A549 (cell line): Measurements from ENCODE around the gene NPAS1. TPM values are rescaled to one million over a fixed set of nuclear protein-coding genes. Genes with fewer than 3 reads are reported as not detected.

ENCODE experiments used
- ATAC-seq, 2 experiments: fragments of 200-7000 bp in 1 of 2; fragments of >200 bp in 1 of 2; cut with Nextera tagmentation in 1 of 2; cut with Tn5 transposase in 1 of 2; 3 replicates each; pipeline versions ENCODE4 v1.8.0 to v1.9.1; 2018 to 2020; ENCODE audit warnings: mild to moderate bottlenecking in 1 of 2, moderate library complexity in 1 of 2
- CTCF ChIA-PET: fragments of 300-600 bp; sonication (Branson Sonifier 250); formaldehyde crosslinking; extraction: SDS; loops from one replicate; lab custom pipeline; 2021; ENCODE audit warnings: antibody characterized with exemption, inconsistent platforms; lab: Yijun Ruan, JAX
- POLR2A ChIA-PET: fragments of 350-600 bp; formaldehyde crosslinking; extraction: SDS; loops from one replicate; lab custom pipeline; 2021; ENCODE audit warnings: antibody characterized with exemption, inconsistent platforms; lab: Yijun Ruan, JAX
- DNase-seq, 2 experiments: peaks; one replicate each; pipeline versions ENCODE4 v3.0.0 to v3.0.0-alpha.2; 2011 to 2016; ENCODE audit warnings: low read depth in 1 of 2, low spot score in 1 of 2
- FAIRE-seq: peaks from 2 replicates; lab custom pipeline; 2011; peaks lifted over from hg19 to GRCh38; lab: Jason Lieb, UNC
- H3K27ac ChIP-seq, 2 experiments: fragments of >200 bp; sonication (Bioruptor Twin); formaldehyde crosslinking; 3 replicates each; pipeline ENCODE4 v1.5.1; 2016 to 2017
- H3K4me1 ChIP-seq: fragments of >200 bp; sonication (Bioruptor Twin); formaldehyde crosslinking; 3 replicates; pipeline ENCODE4 v1.6.1; 2016
- H3K4me2 ChIP-seq: fragments of >200 bp; sonication (Bioruptor Twin); formaldehyde crosslinking; 3 replicates; pipeline ENCODE4 v1.6.1; 2016
- H3K4me3 ChIP-seq: fragments of >200 bp; sonication (Bioruptor Twin); formaldehyde crosslinking; 3 replicates; pipeline ENCODE4 v1.5.1; 2016
- H3K9me3 ChIP-seq: fragments of >200 bp; sonication (Bioruptor Twin); formaldehyde crosslinking; 3 replicates; pipeline ENCODE4 v1.6.1; 2016
- BHLHE40 ChIP-seq: IDR thresholded peaks from 2 replicates; pipeline ENCODE4 v1.6.1; 2012; ENCODE audit warnings: low read depth, low read length, inconsistent platforms
- CBX2 ChIP-seq: fragments of 200-600 bp; sonication (generic); IDR thresholded peaks from 2 replicates; pipeline ENCODE4 v1.6.1; 2016; ENCODE audit warnings: low read depth, mild to moderate bottlenecking, borderline replicate concordance
- CEBPB ChIP-seq, 2 experiments: fragments of >200 bp in 1 of 2; sonication (Bioruptor Twin) in 1 of 2; formaldehyde crosslinking in 1 of 2; IDR thresholded peaks; 2 replicates each; pipeline ENCODE4 v1.6.1; 2012 to 2016
- CHD2 ChIP-seq: fragments of 150-350 bp; IDR thresholded peaks from 2 replicates; pipeline ENCODE4 v1.6.1; 2014; ENCODE audit warnings: low read length; ENCODE audit not compliant: partially characterized antibody
- EHF ChIP-seq: fragments of 250-450 bp; sonication (Bioruptor Pico); IDR thresholded peaks from 2 replicates; pipeline ENCODE4 v1.5.0; 2020; ENCODE audit warnings: mild to moderate bottlenecking
- EHMT2 ChIP-seq: fragments of 200-600 bp; sonication (generic); IDR thresholded peaks from 2 replicates; pipeline ENCODE4 v1.6.1; 2016; ENCODE audit warnings: antibody characterized with exemption, low read depth, mild to moderate bottlenecking, moderate library complexity
- EP300 ChIP-seq, 2 experiments: fragments of >200 bp; sonication (Bioruptor Twin); formaldehyde crosslinking; IDR thresholded peaks; 2 replicates in 1 of 2; 3 replicates in 1 of 2; pipeline ENCODE4 v1.6.1; 2016 to 2017
- GATA3 ChIP-seq: IDR thresholded peaks from 2 replicates; pipeline ENCODE4 v1.6.1; 2012; ENCODE audit warnings: borderline replicate concordance
- HDAC2 ChIP-seq: fragments of 200-600 bp; sonication (generic); IDR thresholded peaks from 2 replicates; pipeline ENCODE4 v1.6.1; 2016
- HOXA7 ChIP-seq: fragments of 250-450 bp; sonication (Bioruptor Pico); IDR thresholded peaks from 2 replicates; pipeline ENCODE4 v1.5.0; 2020; ENCODE audit warnings: mild to moderate bottlenecking, moderate library complexity
- JUNB ChIP-seq: fragments of >200 bp; sonication (Bioruptor Twin); formaldehyde crosslinking; IDR thresholded peaks from 2 replicates; pipeline ENCODE4 v1.6.1; 2016
- KDM5A ChIP-seq: fragments of 200-600 bp; sonication (generic); IDR thresholded peaks from 2 replicates; pipeline ENCODE4 v1.6.1; 2016; ENCODE audit warnings: antibody characterized with exemption, mild to moderate bottlenecking
- MYC ChIP-seq: IDR thresholded peaks from 2 replicates; pipeline ENCODE4 v1.6.1; 2012; ENCODE audit warnings: mild to moderate bottlenecking, inconsistent platforms, low read length, improper control_type of control experiment, borderline replicate concordance
- NFE2L2 ChIP-seq: fragments of 150-350 bp; conservative IDR thresholded peaks from 2 replicates; pipeline ENCODE4 v1.6.1; 2014; ENCODE audit warnings: low read length
- NR3C1 ChIP-seq: fragments of >200 bp; sonication (Bioruptor Twin); formaldehyde crosslinking; IDR thresholded peaks from 3 replicates; pipeline ENCODE4 v1.6.1; 2017
- PHF8 ChIP-seq: fragments of 200-600 bp; sonication (generic); IDR thresholded peaks from 2 replicates; pipeline ENCODE4 v1.6.1; 2016; ENCODE audit warnings: low read depth, mild to moderate bottlenecking, antibody characterized with exemption, moderate library complexity, borderline replicate concordance
- POLR2A ChIP-seq: IDR thresholded peaks from 2 replicates; pipeline ENCODE4 v1.6.1; 2012; ENCODE audit warnings: mild to moderate bottlenecking, low read length
- POLR2AphosphoS2 ChIP-seq: conservative IDR thresholded peaks from 2 replicates; pipeline ENCODE4 v1.6.1; 2012; ENCODE audit warnings: low read length, improper control_type of control experiment, inconsistent platforms
- RARB ChIP-seq: fragments of 250-450 bp; sonication (Bioruptor Pico); IDR thresholded peaks from 2 replicates; pipeline ENCODE4 v1.8.0; 2021; ENCODE audit warnings: mild to moderate bottlenecking, moderate library complexity
- RNF2 ChIP-seq: fragments of 200-600 bp; sonication (generic); IDR thresholded peaks from 2 replicates; pipeline ENCODE4 v1.6.1; 2016; ENCODE audit warnings: low read depth, mild to moderate bottlenecking, antibody characterized with exemption, moderate library complexity, borderline replicate concordance
- SMC3 ChIP-seq: fragments of >200 bp; sonication (Bioruptor Twin); formaldehyde crosslinking; IDR thresholded peaks from 3 replicates; pipeline ENCODE4 v1.6.1; 2018; ENCODE audit warnings: inconsistent platforms
- SREBF2 ChIP-seq: fragments of 450-650 bp; IDR thresholded peaks from 2 replicates; pipeline ENCODE4 v1.6.1; 2014; ENCODE audit warnings: mild to moderate bottlenecking, moderate library complexity
- ZC3H11A ChIP-seq: fragments of 450-650 bp; IDR thresholded peaks from 2 replicates; pipeline ENCODE4 v1.6.1; 2014; ENCODE audit warnings: antibody characterized with exemption, mild to moderate bottlenecking
- ZFP36 ChIP-seq: fragments of 450-650 bp; IDR thresholded peaks from 2 replicates; pipeline ENCODE4 v1.6.1; 2014; ENCODE audit warnings: borderline replicate concordance; ENCODE audit not compliant: partially characterized antibody
- ZNF302 ChIP-seq: fragments of 250-450 bp; sonication (Bioruptor Pico); IDR thresholded peaks from 2 replicates; pipeline ENCODE4 v1.9.0; 2021; ENCODE audit warnings: inconsistent platforms, mild to moderate bottlenecking, moderate library complexity
- WGBS: methylation state at CpG from one replicate; pipeline ENCODE4 v1.1.6; 2017; ENCODE audit errors: missing lambda C conversion rate; 5-methylcytosine and 5-hydroxymethylcytosine counted together
- polyA plus RNA-seq, 4 experiments: library from polyadenylated mRNA; depleted of rRNA in 3 of 4; stranded (reverse); fragments of >200 nt; fragmentation: RNase III in 1 of 4; extraction: RNeasy Plus Mini Kit Qiagen cat#74134 plus additional on column Dnase treatment in 1 of 4; gene quantifications; 2 replicates in 3 of 4; 3 replicates in 1 of 4; pipeline ENCODE4 v1.2.3, GENCODE V29; 2011 to 2017
- TF ChIP-seq, protein P1 (sequence below): fragments of >200 bp; sonication (Bioruptor Twin); formaldehyde crosslinking; IDR thresholded peaks from 3 replicates; pipeline ENCODE4 v1.6.1; 2016
- TF ChIP-seq, protein P2 (sequence below): fragments of >200 bp; sonication (Bioruptor Twin); formaldehyde crosslinking; IDR thresholded peaks from 2 replicates; pipeline ENCODE4 v1.6.1; 2016
- TF ChIP-seq, protein P3 (sequence below): IDR thresholded peaks from 2 replicates; pipeline ENCODE4 v1.6.1; 2012
- TF ChIP-seq, protein P4 (sequence below): fragments of >200 bp; sonication (Bioruptor Twin); formaldehyde crosslinking; IDR thresholded peaks from 3 replicates; pipeline ENCODE4 v1.5.1; 2016
- TF ChIP-seq, protein P5 (sequence below): IDR thresholded peaks from 2 replicates; pipeline ENCODE4 v1.6.1; 2012

NPAS1 gene
- polyA plus RNA-seq, 2 of the 4 experiments (the other 2 are of a cell fraction) = 1.5 to 2.3 TPM

DNA sequence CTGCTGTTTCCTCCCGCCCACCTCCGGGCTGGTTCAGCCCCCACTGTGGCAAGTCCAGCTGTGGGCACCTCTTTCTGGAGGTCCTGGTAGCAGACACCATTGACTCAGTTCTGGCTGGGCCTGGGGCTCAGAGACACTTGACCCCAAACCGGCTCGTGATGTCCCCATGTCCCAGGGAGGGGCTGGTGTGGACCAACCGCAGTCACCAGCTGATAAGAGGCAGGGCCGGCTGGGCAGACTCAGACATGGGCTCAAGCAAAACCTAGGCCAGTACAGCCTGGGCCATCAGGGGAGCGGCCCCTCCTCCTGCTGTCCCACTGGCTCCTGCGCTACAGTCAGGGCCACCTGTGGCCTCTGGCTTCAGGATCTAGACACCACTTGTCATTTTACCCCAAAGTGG is 48.6 kb downstream of the NPAS1 start:
- no peak for DNase-seq
- peak in 1 of 2 experiments; percentile 6; a peak in 1 of 6 replicates for ATAC-seq
- Histone ChIP-seq H3K9me3 (no peaks in the 10 kb centered on the region), H3K27ac (no peak overlapping the region), H3K4me1 (no peaks in the 10 kb centered on the region), H3K4me2 (no peak overlapping the region), H3K4me3 (no peak overlapping the region)
- TF ChIP-seq NR3C1 = no peak
- no peak for TF ChIP-seq HDAC2
- no peak for TF ChIP-seq SREBF2
- no peak for TF ChIP-seq JUNB
- no peak for TF ChIP-seq EP300 (IDR thresholded peaks at IDR 0.05)
- no peak for TF ChIP-seq GATA3
- TF ChIP-seq POLR2A = no peak
- TF ChIP-seq ZNF302 (CRISPR knock-in tag) = no peak
- TF ChIP-seq, protein P1, sequence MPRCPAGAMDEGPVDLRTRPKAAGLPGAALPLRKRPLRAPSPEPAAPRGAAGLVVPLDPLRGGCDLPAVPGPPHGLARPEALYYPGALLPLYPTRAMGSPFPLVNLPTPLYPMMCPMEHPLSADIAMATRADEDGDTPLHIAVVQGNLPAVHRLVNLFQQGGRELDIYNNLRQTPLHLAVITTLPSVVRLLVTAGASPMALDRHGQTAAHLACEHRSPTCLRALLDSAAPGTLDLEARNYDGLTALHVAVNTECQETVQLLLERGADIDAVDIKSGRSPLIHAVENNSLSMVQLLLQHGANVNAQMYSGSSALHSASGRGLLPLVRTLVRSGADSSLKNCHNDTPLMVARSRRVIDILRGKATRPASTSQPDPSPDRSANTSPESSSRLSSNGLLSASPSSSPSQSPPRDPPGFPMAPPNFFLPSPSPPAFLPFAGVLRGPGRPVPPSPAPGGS = no peak
- TF ChIP-seq, protein P2, sequence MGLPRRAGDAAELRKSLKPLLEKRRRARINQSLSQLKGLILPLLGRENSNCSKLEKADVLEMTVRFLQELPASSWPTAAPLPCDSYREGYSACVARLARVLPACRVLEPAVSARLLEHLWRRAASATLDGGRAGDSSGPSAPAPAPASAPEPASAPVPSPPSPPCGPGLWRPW = no peak
- no peak for TF ChIP-seq CHD2
- TF ChIP-seq, protein P3, sequence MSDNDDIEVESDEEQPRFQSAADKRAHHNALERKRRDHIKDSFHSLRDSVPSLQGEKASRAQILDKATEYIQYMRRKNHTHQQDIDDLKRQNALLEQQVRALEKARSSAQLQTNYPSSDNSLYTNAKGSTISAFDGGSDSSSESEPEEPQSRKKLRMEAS = no peak
- no peak for TF ChIP-seq PHF8
- no peak for TF ChIP-seq CBX2
- TF ChIP-seq EHF (CRISPR knock-in tag) = no peak
- TF ChIP-seq ZFP36 = no peak
- no peak for TF ChIP-seq RARB (CRISPR knock-in tag)
- TF ChIP-seq KDM5A = no peak
- TF ChIP-seq EHMT2 = no peak
- no peak for TF ChIP-seq POLR2AphosphoS2
- ChIA-PET POLR2A (no interaction called here), CTCF (interaction anchor here (0.9 to 1.3 kb wide), 5 partner anchors 32 to 79 kb away, joined by 3 to 4 read pairs (median 3); no protein-coding TSS in a partner anchor)
- FAIRE-seq = no peak
- 92% methylated on average over 8 of the region's 8 CpGs for WGBS

DNA sequence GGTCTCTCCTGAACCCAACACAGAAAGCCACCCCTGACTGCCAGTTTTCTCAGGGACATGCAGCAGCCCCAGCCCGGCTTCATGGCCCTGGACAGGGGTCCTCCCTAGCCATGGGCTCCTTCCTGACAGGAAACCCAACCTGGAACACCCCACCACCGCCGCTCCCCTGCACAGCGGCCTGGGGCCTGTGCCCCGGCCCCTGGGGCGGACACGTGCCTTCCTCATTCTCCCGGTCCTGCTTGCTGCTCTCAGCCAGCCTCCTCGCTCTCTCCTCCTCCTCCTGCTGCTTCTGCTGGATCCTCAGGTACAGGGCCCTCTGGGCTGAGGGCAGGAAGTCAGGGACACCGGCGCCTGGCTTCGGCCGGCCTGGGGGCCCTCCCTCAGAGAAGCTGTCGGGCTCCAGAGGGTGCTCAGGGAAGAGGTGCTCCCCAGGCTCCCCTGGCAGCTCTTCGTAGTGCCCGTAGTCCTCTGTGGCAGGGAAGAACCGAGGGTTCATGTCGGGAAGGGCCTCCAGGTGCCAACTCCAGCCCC is 49.3 kb downstream of the NPAS1 start:
- no peak for FAIRE-seq
- no peaks in the 10 kb centered on the region for H3K4me1 ChIP-seq
- ChIA-PET POLR2A (no interaction called here), CTCF (interaction anchor here (0.9 kb wide), 1 partner anchor 33 kb away, joined by 3 read pairs; no protein-coding TSS in a partner anchor)
- no peak for DNase-seq
- no peak for ATAC-seq
- no peaks in the 10 kb centered on the region for H3K9me3 ChIP-seq
- H3K27ac ChIP-seq = no peak overlapping the region
- WGBS = 93% methylated on average over 18 of the region's 18 CpGs
- TF ChIP-seq NFE2L2 (no peak), SMC3 (no peak)
- H3K4me2 ChIP-seq = no peak overlapping the region
- H3K4me3 ChIP-seq = no peak overlapping the region

DNA sequence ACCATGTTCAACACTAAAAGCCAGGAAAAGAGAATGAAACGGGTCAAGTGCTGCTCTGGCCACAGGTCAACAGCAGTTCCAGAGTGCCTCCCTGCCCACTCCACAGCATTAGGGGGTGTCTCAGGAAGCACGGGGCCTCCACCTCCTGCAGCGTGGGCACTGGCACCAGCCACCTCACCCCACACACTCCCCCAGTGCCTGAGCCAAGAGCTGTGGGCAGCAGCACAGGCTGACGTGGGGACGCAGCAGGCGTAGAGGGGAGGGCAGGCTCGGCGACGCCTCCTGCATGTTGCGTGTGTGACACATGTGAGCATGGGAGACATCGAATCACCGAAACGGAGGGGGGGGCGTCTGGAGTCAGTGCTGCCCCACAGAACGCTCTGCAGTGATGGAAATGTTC is 50.2 kb downstream of the NPAS1 start:
- POLR2A ChIA-PET = no interaction called here
- no peak overlapping the region for H3K4me2 ChIP-seq
- no peak overlapping the region for H3K4me3 ChIP-seq
- CTCF ChIA-PET = interaction anchor here (0.9 to 2.5 kb wide), 6 partner anchors 10 to 178 kb away, joined by 3 to 12 read pairs (median 4); no protein-coding TSS in a partner anchor
- no peaks in the 10 kb centered on the region for H3K9me3 ChIP-seq
- FAIRE-seq = no peak
- no peaks in the 10 kb centered on the region for H3K4me1 ChIP-seq
- DNase-seq = no peak
- H3K27ac ChIP-seq = no peak overlapping the region
- ATAC-seq = no peak
- WGBS = 83% methylated on average over 15 of the region's 15 CpGs
- no peak for TF ChIP-seq PHF8
- TF ChIP-seq, protein P2 = no peak
- no peak for TF ChIP-seq HOXA7 (CRISPR knock-in tag)
- TF ChIP-seq, protein P4, sequence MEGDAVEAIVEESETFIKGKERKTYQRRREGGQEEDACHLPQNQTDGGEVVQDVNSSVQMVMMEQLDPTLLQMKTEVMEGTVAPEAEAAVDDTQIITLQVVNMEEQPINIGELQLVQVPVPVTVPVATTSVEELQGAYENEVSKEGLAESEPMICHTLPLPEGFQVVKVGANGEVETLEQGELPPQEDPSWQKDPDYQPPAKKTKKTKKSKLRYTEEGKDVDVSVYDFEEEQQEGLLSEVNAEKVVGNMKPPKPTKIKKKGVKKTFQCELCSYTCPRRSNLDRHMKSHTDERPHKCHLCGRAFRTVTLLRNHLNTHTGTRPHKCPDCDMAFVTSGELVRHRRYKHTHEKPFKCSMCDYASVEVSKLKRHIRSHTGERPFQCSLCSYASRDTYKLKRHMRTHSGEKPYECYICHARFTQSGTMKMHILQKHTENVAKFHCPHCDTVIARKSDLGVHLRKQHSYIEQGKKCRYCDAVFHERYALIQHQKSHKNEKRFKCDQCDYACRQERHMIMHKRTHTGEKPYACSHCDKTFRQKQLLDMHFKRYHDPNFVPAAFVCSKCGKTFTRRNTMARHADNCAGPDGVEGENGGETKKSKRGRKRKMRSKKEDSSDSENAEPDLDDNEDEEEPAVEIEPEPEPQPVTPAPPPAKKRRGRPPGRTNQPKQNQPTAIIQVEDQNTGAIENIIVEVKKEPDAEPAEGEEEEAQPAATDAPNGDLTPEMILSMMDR = no peak
- TF ChIP-seq ZC3H11A = no peak
- no peak for TF ChIP-seq RNF2
- no peak for TF ChIP-seq EP300 (IDR thresholded peaks at IDR 0.05)
- no peak for TF ChIP-seq ZNF302 (CRISPR knock-in tag)
- no peak for TF ChIP-seq BHLHE40
- TF ChIP-seq KDM5A = no peak
- TF ChIP-seq, protein P5, sequence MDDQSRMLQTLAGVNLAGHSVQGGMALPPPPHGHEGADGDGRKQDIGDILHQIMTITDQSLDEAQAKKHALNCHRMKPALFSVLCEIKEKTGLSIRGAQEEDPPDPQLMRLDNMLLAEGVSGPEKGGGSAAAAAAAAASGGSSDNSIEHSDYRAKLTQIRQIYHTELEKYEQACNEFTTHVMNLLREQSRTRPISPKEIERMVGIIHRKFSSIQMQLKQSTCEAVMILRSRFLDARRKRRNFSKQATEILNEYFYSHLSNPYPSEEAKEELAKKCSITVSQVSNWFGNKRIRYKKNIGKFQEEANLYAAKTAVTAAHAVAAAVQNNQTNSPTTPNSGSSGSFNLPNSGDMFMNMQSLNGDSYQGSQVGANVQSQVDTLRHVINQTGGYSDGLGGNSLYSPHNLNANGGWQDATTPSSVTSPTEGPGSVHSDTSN = no peak
- TF ChIP-seq MYC = no peak
- no peak for TF ChIP-seq CEBPB (IDR thresholded peaks at IDR 0.05)
